Measurements from ENCODE around the gene JKAMP. TPM values are rescaled to one million over a fixed set of nuclear protein-coding genes. Genes with fewer than 3 reads are reported as not detected.

Gene JKAMP
- total RNA-seq, 1 experiment from 2014 or later = 46.5 TPM

- TF ChIP-seq ATF3 (IDR thresholded peaks at IDR 0.05) = no peak
- TF ChIP-seq CTCF (IDR thresholded peaks at IDR 0.05 in 2 of 3, conservative IDR thresholded peaks at IDR 0.05 in 1 of 3; ENCODE audit: borderline replicate concordance in 1 of 3, insufficient read depth in 1 of 3, low read depth in 2 of 3, low read length in 2 of 3) = no peak
- TF ChIP-seq ELF1 (IDR thresholded peaks at IDR 0.05; ENCODE audit: borderline replicate concordance, low read depth) = no peak
Observed at GRCh38 chr14:59532419-59532818, 48.1 kb downstream of the JKAMP start (continued).

- H3K9me3 ChIP-seq (ENCODE audit: control insufficient read depth in 1 of 2, insufficient read depth in 1 of 2, low read depth in 1 of 2, low read length in 2 of 2) = no peaks in the 10 kb centered on the region
- H2AFZ ChIP-seq (ENCODE audit: low read depth, low read length, poor library complexity, severe bottlenecking) = no peak overlapping the region
- intact Hi-C loops (cut with micrococcal nuclease) = no loop called here
- H3K4me3 ChIP-seq (replicated peaks in 1 of 2; ENCODE audit: low read depth in 1 of 2, low read length in 2 of 2) = no peak overlapping the region
- H3K9ac ChIP-seq (ENCODE audit: low read length) = no peak overlapping the region
- H3K27ac ChIP-seq (ENCODE audit: low read depth, low read length) = no peak overlapping the region
- no peak overlapping the region for H3K4me2 ChIP-seq (ENCODE audit: low read length)
- H3K27me3 ChIP-seq (ENCODE audit: insufficient read depth, low read length) = no peaks in the 10 kb centered on the region
- H3K9me2 ChIP-seq (ENCODE audit: insufficient read depth) = no peaks in the 10 kb centered on the region
- H3K79me2 ChIP-seq (ENCODE audit: insufficient read depth, low read length) = no peaks in the 10 kb centered on the region
- no TSS peak for BruUV-seq (replicated peaks)
- ATAC-seq (no peak), DNase-seq (ENCODE audit: low read depth, low spot score) (no peak)
- no peaks in the 10 kb centered on the region for H4K20me1 ChIP-seq (ENCODE audit: insufficient read depth)
- POLR2A ChIA-PET = no interaction called here
- H3K36me3 ChIP-seq (ENCODE audit: control insufficient read depth in 1 of 2, insufficient read depth in 2 of 2, low read length in 2 of 2) = no peaks in the 10 kb centered on the region
- RAD21 ChIA-PET (ENCODE audit: low non-redundant PET in 1 of 2, low total read pairs in 2 of 2, uncharacterized antibody in 2 of 2, unreplicated experiment in 2 of 2) = no interaction called here
- H3K4me1 ChIP-seq (ENCODE audit: control insufficient read depth in 1 of 2, insufficient read depth in 2 of 2, low read length in 2 of 2) = no peaks in the 10 kb centered on the region
- TF ChIP-seq CBX3 (IDR thresholded peaks at IDR 0.05; ENCODE audit: low read depth) (no peak), REST (IDR thresholded peaks at IDR 0.05; ENCODE audit: low read depth) (no peak), ATF3 (IDR thresholded peaks at IDR 0.05) (no peak), FOSL1 (IDR thresholded peaks at IDR 0.05; ENCODE audit: low read depth) (no peak), EGR1 (IDR thresholded peaks at IDR 0.05; ENCODE audit: low read depth) (no peak), EZH2 (IDR thresholded peaks at IDR 0.05) (no peak), SRF (IDR thresholded peaks at IDR 0.05; ENCODE audit: low read depth) (no peak), TCF7L2 (IDR thresholded peaks at IDR 0.05; ENCODE audit: borderline replicate concordance, extremely low read depth, insufficient read depth, insufficient read length) (no peak)
- CTCF ChIA-PET = no interaction called here
Observed at GRCh38 chr14:59534361-59534987, 50.2 kb downstream of the JKAMP start.

All from HCT116 (cell line).